Heart left ventricle (tissue), 16 donors: Measurements from ENCODE around the gene SRRM2. TPM values are rescaled to one million over a fixed set of nuclear protein-coding genes. Genes with fewer than 3 reads are reported as not detected.

Source experiments
- ATAC-seq, 4 donors: fragments of 200-7000 bp; cut with Tn5 transposase; one replicate each; pipeline ENCODE4 v1.9.1; 2020 to 2022; ENCODE audit warnings: moderate library complexity in 4 of 4, mild to moderate bottlenecking in 3 of 4, moderate number of reproducible peaks in 1 of 4
- DNase-seq, 5 donors: peaks; one replicate each; pipeline ENCODE4 v3.0.0-alpha.2; 2020
- H3K27ac ChIP-seq, 12 donors: fragments of 200-600 bp; sonication (generic) in 4 of 12; one replicate each; pipeline versions ENCODE4 v1.5.0 to v1.8.0; 2016 to 2022; ENCODE audit warnings: mild to moderate bottlenecking in 2 of 12
- H3K27me3 ChIP-seq, 9 donors: fragments of 200-600 bp; sonication (generic) in 2 of 9; one replicate each; pipeline versions ENCODE4 v1.5.1 to v1.8.0; 2016 to 2022; ENCODE audit warnings: mild to moderate bottlenecking in 3 of 9
- H3K36me3 ChIP-seq, 9 donors: fragments of 200-600 bp; sonication (generic) in 2 of 9; one replicate each; pipeline versions ENCODE4 v1.5.0 to v1.8.0; 2018 to 2022; ENCODE audit warnings: mild to moderate bottlenecking in 2 of 9
- H3K4me1 ChIP-seq, 12 donors: fragments of 200-600 bp; sonication (generic) in 4 of 12; one replicate each; pipeline versions ENCODE4 v1.5.0 to v1.8.0; 2016 to 2022; ENCODE audit warnings: mild to moderate bottlenecking in 3 of 12
- H3K4me3 ChIP-seq, 12 donors: fragments of 200-600 bp; sonication (generic) in 4 of 12; one replicate each; pipeline versions ENCODE4 v1.5.0 to v1.8.0; 2017 to 2022; ENCODE audit warnings: mild to moderate bottlenecking in 9 of 12, moderate library complexity in 4 of 12
- H3K9me3 ChIP-seq, 12 donors: fragments of 200-600 bp; sonication (generic) in 4 of 12; one replicate each; pipeline versions ENCODE4 v1.5.0 to v1.8.0; 2016 to 2022; ENCODE audit warnings: mild to moderate bottlenecking in 1 of 12
- CTCF ChIP-seq, 12 donors: fragments of 200-600 bp; sonication (generic) in 4 of 12; IDR thresholded peaks; one replicate each; pipeline versions ENCODE4 v1.5.0 to v1.8.0; 2018 to 2022; ENCODE audit warnings: antibody characterized with exemption in 12 of 12, mild to moderate bottlenecking in 5 of 12
- POLR2A ChIP-seq, 2 donors: fragments of 450-650 bp; IDR thresholded peaks; one replicate each; pipeline ENCODE4 v1.6.1; 2017; ENCODE audit warnings: antibody characterized with exemption in 2 of 2, mild to moderate bottlenecking in 2 of 2, moderate library complexity in 2 of 2
- WGBS, 4 donors: extraction: QIAGEN DNeasy Blood & Tissue Kit in 2 of 4; methylation state at CpG; one replicate each; pipeline versions ENCODE4 v1.1.5 to v1.1.7; 2013 to 2018; 5-methylcytosine and 5-hydroxymethylcytosine counted together
- intact Hi-C, 10 donors: fragments of 100-400 bp; cut with DNase I; formaldehyde crosslinking; loops; one replicate each; pipeline versions ENCODE4 v1.11.1 to v1.14.2; 2022
- polyA plus RNA-seq, 2 donors: library from polyadenylated mRNA; stranded (reverse); fragments of 200-250 nt; gene quantifications; one replicate each; pipeline ENCODE4 v1.2.3, GENCODE V29; 2013
- total RNA-seq, 9 donors: library from RNA; depleted of rRNA in 2 of 9; stranded (reverse); fragments of >200 nt in 2 of 9; fragmentation: NEBNext Ultra II Directional in 3 of 9; extraction: Animal tissue kit (Norgen Biotek cat#: 25700) in 3 of 9; gene quantifications; one replicate each; pipeline versions ENCODE4 v1.1.0 to v1.2.4, GENCODE V29; 2016 to 2023
- donor health status: ischemic (EF 13 %, LVEDD 7.1; RV severe dilation, severe dysfunction).
- donor health status: healthy with polysubstance abuse.
- donor health status: DM: no; HTN: yes; CAD: no.
- donor health status: DM: no; HTN: no; CAD: no.
- donor health status: ischemic (EF 25% LVEDD 6.9; RV normal size, moderate dysfunction).
- donor health status: ischemic (EF 25% LVEDD 5.7; RV mildly dilated, moderate dysfunction).
- donor health status: healthy.
- donor health status: DM: yes; HTN: yes; CAD: no.
- donor health status: ischemic (EF 35%, LVEDD 5.7; RV mildly dilated, moderate dysfunction).
- donor health status: nonischemic (EF 11% LVEDD 7.7; RV severe dilation, severe dysfunction).
- donor health status: DM: yes; HTN: yes; CAD: no.
- donor health status: PGD.
- donor health status: ischemic (EF 29% LVEDD 5.4; RV normal size, mild dysfunction).
- donor health status: nonischemic (EF 23%, LVEDD 6.1; RV moderate dilation, normal function).

Gene SRRM2
- total and polyA plus RNA-seq, 11 donors, result 112 to 540 (median 233) TPM

- no peak for DNase-seq
- TF ChIP-seq CTCF (IDR thresholded peaks at IDR 0.05) (no peak), POLR2A (IDR thresholded peaks at IDR 0.05) (no peak)
- WGBS, 4 donors, result 82 to 95% (median 82%) methylated on average over 7 to 21 of the region's 21 CpGs
- H3K9me3 ChIP-seq, result no peaks in the 10 kb centered on the region
- ATAC-seq, result no peak
- peaks cover 0 to 28% (median 20%) of the 10 kb centered on the region in 9 donors for H3K36me3 ChIP-seq
- intact Hi-C loops, result no loop called here
- H3K4me1 ChIP-seq, result peaks cover 0 to 12% (median 5%) of the 10 kb centered on the region in 12 donors
- no peak overlapping the region for H3K27ac ChIP-seq
- H3K27me3 ChIP-seq, result no peaks in the 10 kb centered on the region
- H3K4me3 ChIP-seq, result no peak overlapping the region
Measured at GRCh38 chr16:2712546-2712945, 39.9 kb upstream of the SRRM2 start.

- Histone ChIP-seq H3K36me3 (peaks cover 0 to 18% (median 11%) of the 10 kb centered on the region in 9 donors), H3K9me3 (no peaks in the 10 kb centered on the region), H3K27ac (no peak overlapping the region), H3K27me3 (no peaks in the 10 kb centered on the region), H3K4me1 (peaks cover 0 to 12% (median 5%) of the 10 kb centered on the region in 12 donors), H3K4me3 (no peak overlapping the region)
- intact Hi-C loops, result no loop called here
- WGBS, 4 donors, result 72 to 79% (median 78%) methylated on average over 11 to 14 of the region's 14 CpGs
- TF ChIP-seq CTCF (IDR thresholded peaks at IDR 0.05) (no peak), POLR2A (IDR thresholded peaks at IDR 0.05) (no peak)
- ATAC-seq, result no peak
- DNase-seq, result no peak
Measured at GRCh38 chr16:2713523-2713922, 38.9 kb upstream of the SRRM2 start.

- no peak for TF ChIP-seq CTCF (IDR thresholded peaks at IDR 0.05)
- no peak for TF ChIP-seq POLR2A (IDR thresholded peaks at IDR 0.05)
- peaks cover 0 to 16% (median 7%) of the 10 kb centered on the region in 12 donors for H3K4me1 ChIP-seq
- 83 to 87% (median 86%) methylated on average over 25 to 28 of the region's 28 CpGs for WGBS, 4 donors
- no peaks in the 10 kb centered on the region for H3K27me3 ChIP-seq
- H3K36me3 ChIP-seq, result peaks cover 0 to 12% (median 4%) of the 10 kb centered on the region in 9 donors
- ATAC-seq, result no peak
- H3K4me3 ChIP-seq, result no peak overlapping the region
- H3K9me3 ChIP-seq, result no peaks in the 10 kb centered on the region
- intact Hi-C loops, result no loop called here
- DNase-seq, result no peak
- H3K27ac ChIP-seq, result no peak overlapping the region
Measured at GRCh38 chr16:2713985-2714774, 38.3 kb upstream of the SRRM2 start.

- Histone ChIP-seq H3K27me3 (no peaks in the 10 kb centered on the region), H3K36me3 (peaks cover 0 to 3% (median 0%) of the 10 kb centered on the region in 9 donors), H3K4me3 (peak overlapping the region in 3 of 12 donors; percentile 12 to 26 (median 23)), H3K27ac (no peak overlapping the region), H3K4me1 (peaks cover 0 to 23% (median 9%) of the 10 kb centered on the region in 12 donors), H3K9me3 (no peaks in the 10 kb centered on the region)
- ATAC-seq (no peak), DNase-seq (no peak)
- intact Hi-C loops, result no loop called here
- no peak for TF ChIP-seq CTCF (IDR thresholded peaks at IDR 0.05)
- no peak for TF ChIP-seq POLR2A (IDR thresholded peaks at IDR 0.05)
- WGBS, 4 donors, result 31 to 40% (median 35%) methylated on average over 8 to 9 of the region's 9 CpGs
Measured at GRCh38 chr16:2715064-2715463, 37.4 kb upstream of the SRRM2 start.
